CD4-positive, alpha-beta T cell treated with Interleukin-15 for 4 hours (primary cell): ENCODE data around the gene ADAMTSL2.

Experiments
- DNase-seq: peaks from one replicate; pipeline ENCODE4 v3.0.0-alpha.2; 2020; ENCODE audit warnings: low spot score

Gene ADAMTSL2

GRCh38 chr9:133535306-133535877, 888 bp downstream of the ADAMTSL2 start:
- no peak for DNase-seq

- DNase-seq, result no peak
These were observed 1.6 kb downstream of the ADAMTSL2 start for GRCh38 chr9:133536080-133536479.

GRCh38 chr9:133536536-133536935, 2.0 kb downstream of the ADAMTSL2 start:
- no peak for DNase-seq

- no peak for DNase-seq
These were observed 2.8 kb downstream of the ADAMTSL2 start for GRCh38 chr9:133537257-133537656.

- no peak for DNase-seq
These were observed 3.7 kb downstream of the ADAMTSL2 start for GRCh38 chr9:133538176-133538575.

- no peak for DNase-seq
These were observed 4.6 kb downstream of the ADAMTSL2 start for GRCh38 chr9:133538851-133539833.

DNA sequence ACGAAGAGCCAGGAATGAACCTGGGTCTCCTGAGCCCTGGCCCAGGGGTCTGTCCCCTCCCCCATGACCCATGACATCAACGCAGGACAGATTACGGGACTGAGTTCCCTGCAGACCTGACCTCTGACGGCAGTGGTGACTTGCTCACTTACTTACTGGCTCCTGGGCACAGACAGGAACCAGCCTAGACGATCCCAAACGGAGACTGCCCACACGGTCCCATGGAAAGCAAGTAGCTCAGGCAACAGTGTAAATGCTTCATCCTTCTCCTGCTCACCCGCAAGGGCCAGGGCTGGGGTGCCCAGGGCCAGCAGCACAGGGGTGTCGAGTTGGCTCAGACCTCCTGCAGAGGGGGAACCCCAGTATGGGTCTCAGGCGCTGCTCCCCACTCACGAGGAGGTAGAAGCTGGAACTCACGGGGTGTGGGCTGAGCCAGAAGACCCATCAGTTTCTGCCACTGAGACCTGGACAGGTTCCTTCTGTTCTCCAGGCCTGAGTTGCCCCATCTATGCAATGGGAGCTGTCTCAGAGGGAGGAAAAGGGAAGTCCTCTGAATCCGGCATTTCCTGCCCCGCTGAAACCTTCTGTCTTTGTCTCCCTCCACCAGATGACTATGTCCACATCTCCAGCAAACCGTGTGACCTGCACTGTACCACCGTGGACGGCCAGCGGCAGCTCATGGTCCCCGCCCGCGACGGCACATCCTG, 5.6 kb downstream of the ADAMTSL2 start:
- no peak for DNase-seq

DNA sequence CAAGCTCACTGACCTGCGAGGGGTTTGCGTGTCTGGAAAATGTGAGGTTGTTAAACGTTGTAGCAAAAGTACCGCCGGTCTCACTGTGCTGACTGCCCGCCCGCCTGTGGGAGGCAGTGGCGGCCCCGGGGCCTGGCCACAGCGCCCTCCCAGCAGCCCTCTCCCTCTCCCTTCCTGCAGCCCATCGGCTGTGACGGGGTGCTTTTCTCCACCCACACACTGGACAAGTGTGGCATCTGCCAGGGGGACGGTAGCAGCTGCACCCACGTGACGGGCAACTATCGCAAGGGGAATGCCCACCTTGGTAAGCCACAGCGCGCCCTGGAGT, 6.2 kb downstream of the ADAMTSL2 start:
- no peak for DNase-seq

- no peak for DNase-seq
These were observed 7.5 kb downstream of the ADAMTSL2 start for GRCh38 chr9:133542002-133542401.

DNA sequence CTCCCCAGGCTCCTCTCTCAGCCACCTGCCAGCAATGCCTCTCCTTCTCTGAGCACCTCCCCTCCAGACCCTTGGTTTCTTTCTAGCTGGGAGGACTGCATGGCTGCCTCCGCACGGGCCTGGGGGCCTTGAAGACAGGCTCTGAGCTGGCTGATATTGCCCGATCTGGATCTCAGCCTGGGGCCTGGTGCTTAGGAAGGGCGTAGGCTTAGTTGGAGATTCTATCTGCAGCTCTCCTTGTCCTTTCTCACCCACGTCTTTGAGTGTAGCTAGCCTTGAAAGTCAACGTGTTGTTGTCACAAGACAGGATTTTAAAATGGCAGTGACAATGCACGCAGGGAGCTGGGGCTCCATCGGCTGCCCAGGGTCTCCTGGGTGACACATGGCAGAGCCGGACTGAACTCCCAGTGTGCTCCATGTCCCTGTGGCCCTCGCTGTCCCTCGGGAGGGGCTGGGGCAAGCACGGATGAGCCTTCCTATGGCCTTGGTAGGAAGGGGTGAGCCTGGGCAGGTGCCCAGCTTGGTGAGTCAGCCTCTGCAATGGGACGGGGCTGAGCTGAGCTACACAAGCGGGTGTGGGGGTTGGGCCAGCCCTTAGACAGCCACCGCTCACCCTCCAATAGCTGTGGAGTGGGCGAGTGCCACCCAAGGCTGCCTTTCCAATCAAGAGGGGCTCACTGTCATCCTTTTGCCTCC, 9.4 kb downstream of the ADAMTSL2 start:
- DNase-seq, result no peak

- DNase-seq, result no peak
These were observed 11.2 kb downstream of the ADAMTSL2 start for GRCh38 chr9:133545494-133546286.

DNA sequence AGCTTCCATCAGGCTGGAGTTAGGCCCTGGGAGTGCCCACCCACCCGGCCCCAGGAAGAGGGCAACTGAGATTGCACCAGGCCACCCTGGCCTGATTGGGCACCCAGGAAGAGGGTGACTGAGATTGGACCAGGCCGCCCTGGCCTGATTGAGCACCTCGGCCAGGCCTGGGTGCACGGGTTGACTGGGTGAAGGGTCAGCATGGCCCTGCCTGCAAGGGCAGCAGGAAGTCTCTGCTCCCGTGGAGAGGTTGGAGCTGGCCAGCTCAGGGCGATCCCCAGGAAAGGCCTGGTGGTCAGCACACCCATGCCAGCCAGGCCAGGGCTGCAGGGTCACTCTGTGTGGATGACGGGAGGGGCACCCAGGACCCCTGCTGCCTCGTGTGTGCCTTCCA, 11.8 kb downstream of the ADAMTSL2 start:
- no peak for DNase-seq

GRCh38 chr9:133547116-133547515, 12.6 kb downstream of the ADAMTSL2 start:
- no peak for DNase-seq

GRCh38 chr9:133551446-133551845, 16.9 kb downstream of the ADAMTSL2 start:
- no peak for DNase-seq

DNA sequence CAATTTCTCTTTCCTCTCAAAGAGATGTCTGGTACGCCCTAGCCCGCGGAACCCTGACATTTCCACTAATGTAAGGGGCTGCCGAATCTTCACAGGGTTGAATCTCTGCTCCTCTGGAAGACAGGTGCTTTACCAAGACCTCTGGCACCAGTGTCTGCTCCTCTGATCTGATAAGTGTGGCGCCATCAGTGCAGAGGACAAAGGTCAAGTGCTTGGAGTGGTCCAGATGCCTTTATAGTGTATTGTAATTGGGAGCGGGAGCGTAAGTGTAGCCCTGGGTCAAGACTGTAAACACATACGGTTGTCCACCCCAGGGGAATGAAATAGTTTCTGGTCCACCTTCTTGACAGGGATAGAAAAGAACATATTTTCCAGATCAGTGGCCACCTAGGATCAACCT, 17.7 kb downstream of the ADAMTSL2 start:
- DNase-seq, result no peak

DNA sequence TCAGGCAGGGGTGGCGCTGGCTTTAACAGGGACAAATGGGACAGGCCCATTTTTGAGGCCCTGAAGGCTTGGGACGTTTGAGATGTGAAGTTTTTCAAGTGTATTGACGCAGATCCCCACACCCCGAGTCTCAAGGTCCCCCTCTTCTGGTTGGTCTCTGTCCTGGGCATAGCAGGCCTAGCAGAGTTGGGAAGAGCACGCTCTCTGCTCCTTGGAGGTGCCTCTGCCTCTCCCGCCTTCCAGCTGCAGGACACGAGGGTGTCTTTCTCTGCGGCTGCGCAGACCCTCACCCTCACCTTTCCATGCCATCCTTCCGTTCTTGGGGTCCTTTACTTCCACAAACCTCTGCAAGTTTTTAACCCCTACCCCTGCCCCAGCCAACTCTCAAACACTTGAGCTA, 18.6 kb downstream of the ADAMTSL2 start:
- no peak for DNase-seq

DNA sequence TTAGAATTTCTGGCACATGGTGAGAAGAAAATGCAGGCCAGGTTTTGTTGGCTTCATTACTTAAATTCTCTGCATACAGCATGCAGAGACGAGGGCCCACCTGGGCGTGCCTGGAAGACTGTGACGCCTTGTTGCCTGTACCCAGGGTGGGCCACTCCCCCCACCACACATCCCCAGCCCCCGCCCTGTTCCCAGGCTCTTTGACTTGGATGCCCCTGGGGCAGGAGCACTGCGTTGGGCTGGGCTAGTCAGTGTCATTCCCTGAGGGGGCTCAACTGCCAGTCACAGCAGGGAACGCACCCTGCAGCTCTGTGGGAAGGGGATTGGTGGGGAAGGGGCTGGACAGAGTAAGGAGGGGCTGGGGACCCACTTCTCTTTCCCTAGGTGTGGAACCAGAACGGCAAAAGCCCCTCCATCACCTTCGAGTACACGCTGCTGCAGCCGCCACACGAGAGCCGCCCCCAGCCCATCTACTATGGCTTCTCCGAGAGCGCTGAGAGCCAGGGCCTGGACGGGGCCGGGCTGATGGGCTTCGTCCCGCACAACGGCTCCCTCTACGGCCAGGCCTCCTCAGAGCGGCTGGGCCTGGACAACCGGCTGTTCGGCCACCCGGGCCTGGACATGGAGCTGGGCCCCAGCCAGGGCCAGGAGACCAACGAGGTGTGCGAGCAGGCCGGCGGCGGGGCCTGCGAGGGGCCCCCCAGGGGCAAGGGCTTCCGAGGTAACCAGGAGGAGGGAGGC, 19.6 kb downstream of the ADAMTSL2 start:
- no peak for DNase-seq

- DNase-seq, result no peak
These were observed 20.2 kb downstream of the ADAMTSL2 start for GRCh38 chr9:133554729-133555128.

- DNase-seq, result no peak
These were observed 21.9 kb downstream of the ADAMTSL2 start for GRCh38 chr9:133556354-133556753.

- DNase-seq, result no peak
These were observed 23.1 kb downstream of the ADAMTSL2 start for GRCh38 chr9:133557581-133557980.
